Left ventricle myocardium inferior (tissue), 1 donor: ENCODE results near the gene CARD19. TPM values are rescaled to one million over a fixed set of nuclear protein-coding genes. Genes with fewer than 3 reads are reported as not detected.

Source experiments
- DNase-seq: peaks from one replicate; pipeline ENCODE4 v3.0.0-alpha.2; 2020
- H3K27ac ChIP-seq: fragments of 200-600 bp; replicated peaks from 2 replicates; pipeline ENCODE4 v1.8.0; 2021
- H3K27me3 ChIP-seq: fragments of 200-600 bp; 2 replicates; pipeline ENCODE4 v1.8.0; 2021; ENCODE audit warnings: low read depth
- H3K36me3 ChIP-seq: fragments of 200-600 bp; 2 replicates; pipeline ENCODE4 v1.8.0; 2021
- H3K4me1 ChIP-seq: fragments of 200-600 bp; 2 replicates; pipeline ENCODE4 v1.8.0; 2021
- H3K4me3 ChIP-seq: fragments of 200-600 bp; 2 replicates; pipeline ENCODE4 v1.8.0; 2021; ENCODE audit warnings: mild to moderate bottlenecking, moderate library complexity
- H3K9me3 ChIP-seq: fragments of 200-600 bp; replicated peaks from 2 replicates; pipeline ENCODE4 v1.8.0; 2021
- intact Hi-C: fragments of 100-400 bp; cut with micrococcal nuclease; formaldehyde crosslinking; loops from one replicate; pipeline ENCODE4 v1.11.0; 2022
- total RNA-seq: library from RNA; stranded (reverse); fragmentation: NEBNext Ultra II Directional; extraction: Animal tissue kit (Norgen Biotek cat#: 25700); gene quantifications from one replicate; pipeline ENCODE4 v1.2.1, GENCODE V29; 2021
- TF ChIP-seq, protein P1 (sequence below): fragments of 200-600 bp; IDR thresholded peaks from 2 replicates; pipeline ENCODE4 v1.8.0; 2021; ENCODE audit warnings: antibody characterized with exemption, mild to moderate bottlenecking, borderline replicate concordance
- donor health status: DM: no; HTN: yes; CAD: no; lungs with severe emphysema.

CARD19 gene
- total RNA-seq, 1 donor from 2014 or later = 35.8 TPM

GRCh38 chr9:93082841-93083411 lies 13.1 kb upstream of the CARD19 start:
- Histone ChIP-seq H3K9me3 (peaks cover 5% of the 10 kb centered on the region), H3K4me1 (no peaks in the 10 kb centered on the region), H3K27me3 (no peaks in the 10 kb centered on the region), H3K36me3 (no peaks in the 10 kb centered on the region), H3K27ac (no peak overlapping the region), H3K4me3 (no peak overlapping the region)
- TF ChIP-seq, protein P1, sequence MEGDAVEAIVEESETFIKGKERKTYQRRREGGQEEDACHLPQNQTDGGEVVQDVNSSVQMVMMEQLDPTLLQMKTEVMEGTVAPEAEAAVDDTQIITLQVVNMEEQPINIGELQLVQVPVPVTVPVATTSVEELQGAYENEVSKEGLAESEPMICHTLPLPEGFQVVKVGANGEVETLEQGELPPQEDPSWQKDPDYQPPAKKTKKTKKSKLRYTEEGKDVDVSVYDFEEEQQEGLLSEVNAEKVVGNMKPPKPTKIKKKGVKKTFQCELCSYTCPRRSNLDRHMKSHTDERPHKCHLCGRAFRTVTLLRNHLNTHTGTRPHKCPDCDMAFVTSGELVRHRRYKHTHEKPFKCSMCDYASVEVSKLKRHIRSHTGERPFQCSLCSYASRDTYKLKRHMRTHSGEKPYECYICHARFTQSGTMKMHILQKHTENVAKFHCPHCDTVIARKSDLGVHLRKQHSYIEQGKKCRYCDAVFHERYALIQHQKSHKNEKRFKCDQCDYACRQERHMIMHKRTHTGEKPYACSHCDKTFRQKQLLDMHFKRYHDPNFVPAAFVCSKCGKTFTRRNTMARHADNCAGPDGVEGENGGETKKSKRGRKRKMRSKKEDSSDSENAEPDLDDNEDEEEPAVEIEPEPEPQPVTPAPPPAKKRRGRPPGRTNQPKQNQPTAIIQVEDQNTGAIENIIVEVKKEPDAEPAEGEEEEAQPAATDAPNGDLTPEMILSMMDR = no peak
- no peak for DNase-seq
- intact Hi-C loops = no loop called here

GRCh38 chr9:93083592-93084470 lies 12.2 kb upstream of the CARD19 start:
- Histone ChIP-seq H3K27ac (no peak overlapping the region), H3K4me1 (no peaks in the 10 kb centered on the region), H3K9me3 (peaks cover 5% of the 10 kb centered on the region), H3K36me3 (no peaks in the 10 kb centered on the region), H3K4me3 (no peak overlapping the region), H3K27me3 (no peaks in the 10 kb centered on the region)
- TF ChIP-seq, protein P1 = no peak
- intact Hi-C loops = no loop called here
- no peak for DNase-seq

- Histone ChIP-seq H3K36me3 (no peaks in the 10 kb centered on the region), H3K27me3 (no peaks in the 10 kb centered on the region), H3K4me1 (no peaks in the 10 kb centered on the region), H3K27ac (no peak overlapping the region), H3K9me3 (peaks cover 5% of the 10 kb centered on the region), H3K4me3 (no peak overlapping the region)
- intact Hi-C loops = no loop called here
- DNase-seq = no peak
- TF ChIP-seq, protein P1 = no peak
Measured at GRCh38 chr9:93084471-93084881, 11.5 kb upstream of the CARD19 start.

GRCh38 chr9:93085676-93086075 lies 10.3 kb upstream of the CARD19 start:
- intact Hi-C loops = no loop called here
- H3K4me3 ChIP-seq = no peak overlapping the region
- H3K27ac ChIP-seq = no peak overlapping the region
- H3K27me3 ChIP-seq = no peaks in the 10 kb centered on the region
- TF ChIP-seq, protein P1 = no peak
- no peaks in the 10 kb centered on the region for H3K36me3 ChIP-seq
- peaks cover 5% of the 10 kb centered on the region for H3K9me3 ChIP-seq
- H3K4me1 ChIP-seq = no peaks in the 10 kb centered on the region
- DNase-seq = no peak

- TF ChIP-seq, protein P1 = no peak
Measured at GRCh38 chr9:93086447-93087224, 9.4 kb upstream of the CARD19 start.

More at GRCh38 chr9:93086447-93087224, 9.4 kb upstream of the CARD19 start:
- no peak overlapping the region for H3K4me3 ChIP-seq
- intact Hi-C loops = no loop called here
- no peaks in the 10 kb centered on the region for H3K36me3 ChIP-seq
- H3K27ac ChIP-seq = no peak overlapping the region
- DNase-seq = no peak
- peaks cover 14% of the 10 kb centered on the region for H3K9me3 ChIP-seq
- no peaks in the 10 kb centered on the region for H3K4me1 ChIP-seq
- H3K27me3 ChIP-seq = no peaks in the 10 kb centered on the region
